Stimulated activated CD4-positive, alpha-beta T cell treated with anti-CD3 and anti-CD28 coated beads, Interleukin-4, amount 100 ng/mL, for 48 hours (primary cell): ENCODE results near the gene NCK2.

Source experiments
- DNase-seq, 2 donors: peaks; one replicate each; pipeline ENCODE4 v3.0.0-alpha.2; 2020; ENCODE audit warnings: low read depth in 2 of 2

NCK2 gene

GRCh38 chr2:105919826-105920225 is 175.1 kb downstream of the NCK2 start:
- DNase-seq: peak; percentile 49 to 55

- DNase-seq: no peak
Observed at GRCh38 chr2:105924271-105924670, 179.6 kb downstream of the NCK2 start.

- DNase-seq: no peak
Observed at GRCh38 chr2:105924932-105925331, 180.2 kb downstream of the NCK2 start.

- DNase-seq: no peak
Observed at GRCh38 chr2:105925390-105925789, 180.7 kb downstream of the NCK2 start.

GRCh38 chr2:105926960-105927678 is 182.4 kb downstream of the NCK2 start:
- DNase-seq: peak in 1 of 2 donors; percentile 19

- no peak for DNase-seq
Observed at GRCh38 chr2:105928086-105928485, 183.4 kb downstream of the NCK2 start.

GRCh38 chr2:105928563-105928962 is 183.9 kb downstream of the NCK2 start:
- DNase-seq: no peak

GRCh38 chr2:105929516-105929915 is 184.8 kb downstream of the NCK2 start:
- DNase-seq: peak in 1 of 2 donors; percentile 12

- no peak for DNase-seq
Observed at GRCh38 chr2:105932582-105932981, 187.9 kb downstream of the NCK2 start.

- no peak for DNase-seq
Observed at GRCh38 chr2:105933906-105934305, 189.2 kb downstream of the NCK2 start.

GRCh38 chr2:105934467-105934866 is 189.8 kb downstream of the NCK2 start:
- DNase-seq: peak; percentile 18 to 19

- DNase-seq: no peak
Observed at GRCh38 chr2:105935063-105935462, 190.4 kb downstream of the NCK2 start.

- DNase-seq: no peak
Observed at GRCh38 chr2:105936954-105937353, 192.2 kb downstream of the NCK2 start.

GRCh38 chr2:105937498-105938097 is 192.9 kb downstream of the NCK2 start:
- no peak for DNase-seq
